Large intestine (tissue), 3 donors: ENCODE measurements around the gene PLEKHG2. TPM values are rescaled to one million over a fixed set of nuclear protein-coding genes. Genes with fewer than 3 reads are reported as not detected.
A peak's percentile ranks its signal among the peaks of the same experiment; 100 is the strongest.
"Not testable (repeated sequence)": the region's sequence is repeated elsewhere in the genome, so short reads cannot be mapped to it uniquely, and the experiment has no call there.

Experiments
- DNase-seq, 2 donors: peaks; one replicate each; pipeline versions ENCODE4 v3.0.0 to v3.0.0-alpha.2; 2013
- H3K27ac ChIP-seq: one replicate; pipeline ENCODE4 v1.5.1; 2013; ENCODE audit warnings: low read length
- H3K27me3 ChIP-seq: 2 replicates; pipeline ENCODE4 v1.6.1; 2013; ENCODE audit warnings: low read length; ENCODE audit not compliant: control insufficient read depth, insufficient read depth
- H3K36me3 ChIP-seq: 2 replicates; pipeline ENCODE4 v1.6.1; 2013; ENCODE audit warnings: low read length; ENCODE audit not compliant: control insufficient read depth, insufficient read depth
- H3K4me1 ChIP-seq: one replicate; pipeline ENCODE4 v1.6.1; 2013; ENCODE audit warnings: low read length; ENCODE audit not compliant: control insufficient read depth, insufficient read depth
- H3K4me3 ChIP-seq: one replicate; pipeline ENCODE4 v1.5.1; 2013; ENCODE audit warnings: low read length
- H3K9me3 ChIP-seq: one replicate; pipeline ENCODE4 v1.6.1; 2013; ENCODE audit warnings: mild to moderate bottlenecking, low read depth, low read length, moderate library complexity; ENCODE audit not compliant: control insufficient read depth
- WGBS: methylation state at CpG from one replicate; pipeline ENCODE4 v1.1.5; 2013; ENCODE audit warnings: low lambda C conversion rate; ENCODE audit not compliant: insufficient coverage; 5-methylcytosine and 5-hydroxymethylcytosine counted together
- polyA plus RNA-seq: library from polyadenylated mRNA; unstranded; fragments of 120-200 nt; gene quantifications from one replicate; pipeline ENCODE4 v1.2.1, GENCODE V29; 2013

PLEKHG2 gene
- polyA plus RNA-seq, 1 donor: 21.1 TPM

GRCh38 chr19:39436350-39436716 lies 23.9 kb downstream of the PLEKHG2 start:
- peak overlapping the region; percentile 65 for H3K4me3 ChIP-seq
- H3K4me1 ChIP-seq: peaks cover 18% of the 10 kb centered on the region
- no peak for DNase-seq
- H3K9me3 ChIP-seq: no peaks in the 10 kb centered on the region
- WGBS: 21% methylated on average over 2 of the region's 2 CpGs
- H3K27ac ChIP-seq: peak overlapping the region; percentile 76
- peaks cover 27% of the 10 kb centered on the region for H3K36me3 ChIP-seq
- H3K27me3 ChIP-seq: no peaks in the 10 kb centered on the region

- H3K36me3 ChIP-seq: peaks cover 12% of the 10 kb centered on the region
- peaks cover 18% of the 10 kb centered on the region for H3K4me1 ChIP-seq
- no peaks in the 10 kb centered on the region for H3K27me3 ChIP-seq
- WGBS: no CpG with 5 or more reads among the region's 9 CpGs
- peak in 1 of 2 donors; percentile 27 for DNase-seq
- no peak overlapping the region for H3K27ac ChIP-seq
- no peaks in the 10 kb centered on the region for H3K9me3 ChIP-seq
- H3K4me3 ChIP-seq: no peak overlapping the region
Measured at GRCh38 chr19:39438270-39438934, 25.9 kb downstream of the PLEKHG2 start.

- Histone ChIP-seq H3K36me3 (peaks cover 13% of the 10 kb centered on the region), H3K27me3 (no peaks in the 10 kb centered on the region), H3K4me1 (peaks cover 3% of the 10 kb centered on the region), H3K9me3 (no peaks in the 10 kb centered on the region), H3K4me3 (peak overlapping the region; percentile 89), H3K27ac (peak overlapping the region; percentile 93)
- no CpG with 5 or more reads among the region's 17 CpGs for WGBS
- peak in 1 of 2 donors; percentile 44 for DNase-seq
Measured at GRCh38 chr19:39444598-39445195, 32.2 kb downstream of the PLEKHG2 start.

GRCh38 chr19:39445196-39446111 lies 33.0 kb downstream of the PLEKHG2 start, which contains the start of gene SUPT5H:
Gene SUPT5H (plus strand): TSS chr19:39445582. CDS start chr19:39445891, 309 bp downstream.
- Histone ChIP-seq H3K27ac (peak within 1 kb of the TSS; percentile 93), H3K27me3 (no peaks in the 10 kb centered on the region), H3K9me3 (no peaks in the 10 kb centered on the region), H3K4me1 (peaks cover 3% of the 10 kb centered on the region), H3K4me3 (peak within 1 kb of the TSS; percentile 89), H3K36me3 (peaks cover 15% of the 10 kb centered on the region)
- no CpG with 5 or more reads among the region's 68 CpGs for WGBS
- DNase-seq: peak; percentile 98

- H3K4me3 ChIP-seq: peak overlapping the region; percentile 89
- H3K27me3 ChIP-seq: no peaks in the 10 kb centered on the region
- peaks cover 17% of the 10 kb centered on the region for H3K36me3 ChIP-seq
- WGBS: no CpG with 5 or more reads among the region's 16 CpGs
- H3K4me1 ChIP-seq: peaks cover 3% of the 10 kb centered on the region
- H3K27ac ChIP-seq: no peak overlapping the region
- no peaks in the 10 kb centered on the region for H3K9me3 ChIP-seq
- DNase-seq: no peak
Measured at GRCh38 chr19:39446365-39447084, 34.1 kb downstream of the PLEKHG2 start.

- Histone ChIP-seq H3K27me3 (no peaks in the 10 kb centered on the region), H3K9me3 (no peaks in the 10 kb centered on the region), H3K36me3 (peaks cover 25% of the 10 kb centered on the region), H3K4me3 (no peak overlapping the region), H3K27ac (no peak overlapping the region), H3K4me1 (peaks cover 3% of the 10 kb centered on the region)
- DNase-seq: no peak
- WGBS: no CpG with 5 or more reads among the region's 3 CpGs
Measured at GRCh38 chr19:39448271-39448670, 35.8 kb downstream of the PLEKHG2 start.

GRCh38 chr19:39449116-39449797 lies 36.8 kb downstream of the PLEKHG2 start:
- Histone ChIP-seq H3K36me3 (peaks cover 31% of the 10 kb centered on the region), H3K4me3 (no peak overlapping the region), H3K4me1 (peaks cover 3% of the 10 kb centered on the region), H3K9me3 (no peaks in the 10 kb centered on the region), H3K27ac (no peak overlapping the region), H3K27me3 (no peaks in the 10 kb centered on the region)
- DNase-seq: no peak
- WGBS: no CpG with 5 or more reads among the region's 8 CpGs

- H3K27me3 ChIP-seq, H3K27ac ChIP-seq, H3K4me1 ChIP-seq, H3K4me3 ChIP-seq, H3K9me3 ChIP-seq, DNase-seq: not testable (repeated sequence)
- peaks cover 37% of the 10 kb centered on the region for H3K36me3 ChIP-seq
- WGBS: no CpG with 5 or more reads among the region's 8 CpGs
Measured at GRCh38 chr19:39451257-39451656, 38.8 kb downstream of the PLEKHG2 start.

- no peak overlapping the region for H3K27ac ChIP-seq
- H3K36me3 ChIP-seq: peaks cover 78% of the 10 kb centered on the region
- WGBS: no CpG with 5 or more reads among the region's 3 CpGs
Measured at GRCh38 chr19:39463403-39463802, 50.9 kb downstream of the PLEKHG2 start.

More at GRCh38 chr19:39463403-39463802, 50.9 kb downstream of the PLEKHG2 start:
- Histone ChIP-seq H3K9me3 (no peaks in the 10 kb centered on the region), H3K4me1 (no peaks in the 10 kb centered on the region), H3K27me3 (no peaks in the 10 kb centered on the region), H3K4me3 (no peak overlapping the region)
- no peak for DNase-seq
